ENCODE results near the gene SLC18B1.

The SLC18B1 gene

DNA sequence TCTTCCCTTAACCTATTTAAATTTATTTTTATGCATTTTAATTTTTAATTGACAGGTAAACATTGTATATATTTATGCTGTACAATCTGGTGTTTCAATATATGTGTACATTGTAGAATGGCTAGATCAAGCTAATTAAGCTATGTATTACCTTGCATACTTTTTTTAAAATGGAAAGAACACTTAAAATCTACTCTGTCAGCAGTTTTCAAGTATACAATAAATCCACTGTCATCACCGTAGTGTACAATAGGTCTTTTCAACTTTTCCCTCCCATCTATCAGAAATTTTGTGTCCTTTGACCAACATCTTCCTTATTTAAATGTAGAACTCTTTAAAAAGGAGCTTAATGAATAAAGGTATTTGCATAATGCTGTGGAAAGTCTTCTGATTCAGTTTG is 43.5 kb upstream of the SLC18B1 start:
- TF ChIP-seq RARB (CRISPR knock-in tag; IDR thresholded peaks at IDR 0.05): no peak
- TF ChIP-seq, protein P1, sequence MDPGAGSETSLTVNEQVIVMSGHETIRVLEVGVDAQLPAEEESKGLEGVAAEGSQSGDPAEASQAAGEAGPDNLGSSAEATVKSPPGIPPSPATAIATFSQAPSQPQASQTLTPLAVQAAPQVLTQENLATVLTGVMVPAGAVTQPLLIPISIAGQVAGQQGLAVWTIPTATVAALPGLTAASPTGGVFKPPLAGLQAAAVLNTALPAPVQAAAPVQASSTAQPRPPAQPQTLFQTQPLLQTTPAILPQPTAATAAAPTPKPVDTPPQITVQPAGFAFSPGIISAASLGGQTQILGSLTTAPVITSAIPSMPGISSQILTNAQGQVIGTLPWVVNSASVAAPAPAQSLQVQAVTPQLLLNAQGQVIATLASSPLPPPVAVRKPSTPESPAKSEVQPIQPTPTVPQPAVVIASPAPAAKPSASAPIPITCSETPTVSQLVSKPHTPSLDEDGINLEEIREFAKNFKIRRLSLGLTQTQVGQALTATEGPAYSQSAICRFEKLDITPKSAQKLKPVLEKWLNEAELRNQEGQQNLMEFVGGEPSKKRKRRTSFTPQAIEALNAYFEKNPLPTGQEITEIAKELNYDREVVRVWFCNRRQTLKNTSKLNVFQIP (CRISPR knock-in tag; IDR thresholded peaks at IDR 0.05; ENCODE audit: borderline replicate concordance, low read depth): no peak
- TF ChIP-seq OSR1 (CRISPR knock-in tag; IDR thresholded peaks at IDR 0.05): no peak
- no peak for TF ChIP-seq ZNF70 (CRISPR knock-in tag; IDR thresholded peaks at IDR 0.05)
- no peak for TF ChIP-seq BACH2 (CRISPR knock-in tag; IDR thresholded peaks at IDR 0.05; ENCODE audit: borderline replicate concordance)
- no peak for TF ChIP-seq ZC3H10 (CRISPR knock-in tag; IDR thresholded peaks at IDR 0.05)
- no peak for ATAC-seq

DNA sequence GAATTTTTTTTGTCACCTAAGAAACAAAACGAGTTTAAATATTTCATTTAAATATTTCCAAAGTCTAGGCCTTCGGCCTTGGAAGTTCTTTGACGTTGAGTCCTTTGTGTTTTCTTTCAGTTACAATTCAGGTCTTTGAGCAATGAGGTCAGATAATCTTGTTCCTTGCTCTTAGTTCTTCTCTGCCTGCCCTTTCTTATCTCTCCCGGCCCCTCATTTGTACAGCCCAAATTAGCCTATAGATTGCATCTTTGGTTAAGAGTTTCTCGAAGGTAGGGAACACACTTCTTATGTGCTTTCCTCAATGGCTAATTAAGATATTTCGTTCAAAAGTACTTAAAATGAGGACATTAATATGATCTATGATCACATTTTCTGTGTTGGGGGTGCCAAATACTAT is 34.5 kb upstream of the SLC18B1 start:
- ATAC-seq: no peak

DNA sequence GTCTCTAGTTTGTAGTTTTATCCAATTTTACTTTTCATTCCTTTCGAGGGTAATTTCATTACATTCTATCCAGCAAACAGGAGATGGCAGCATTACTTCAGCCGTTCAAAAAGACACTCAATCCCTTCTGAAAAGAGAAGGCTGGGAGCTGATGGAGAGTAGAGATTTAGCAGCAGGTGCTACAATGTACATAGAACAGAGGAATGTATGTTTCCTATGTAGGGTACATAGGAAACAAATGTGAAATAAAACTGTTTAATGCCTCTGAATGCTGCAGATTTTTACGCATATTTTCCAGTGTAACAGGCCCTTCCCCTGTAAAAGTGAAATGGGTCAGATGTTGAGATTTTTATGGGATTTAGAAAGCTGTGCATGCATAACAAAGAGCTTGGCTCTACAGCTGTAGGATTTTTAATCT is 31.9 kb upstream of the SLC18B1 start:
- TF ChIP-seq ISL1 (CRISPR knock-in tag; IDR thresholded peaks at IDR 0.05): no peak
- no peak for TF ChIP-seq OSR1 (CRISPR knock-in tag; IDR thresholded peaks at IDR 0.05)
- TF ChIP-seq ARNTL (CRISPR knock-in tag; IDR thresholded peaks at IDR 0.05; ENCODE audit: borderline replicate concordance, low read depth): no peak
- TF ChIP-seq ESRRG (CRISPR knock-in tag; IDR thresholded peaks at IDR 0.05): no peak
- TF ChIP-seq, protein P2, sequence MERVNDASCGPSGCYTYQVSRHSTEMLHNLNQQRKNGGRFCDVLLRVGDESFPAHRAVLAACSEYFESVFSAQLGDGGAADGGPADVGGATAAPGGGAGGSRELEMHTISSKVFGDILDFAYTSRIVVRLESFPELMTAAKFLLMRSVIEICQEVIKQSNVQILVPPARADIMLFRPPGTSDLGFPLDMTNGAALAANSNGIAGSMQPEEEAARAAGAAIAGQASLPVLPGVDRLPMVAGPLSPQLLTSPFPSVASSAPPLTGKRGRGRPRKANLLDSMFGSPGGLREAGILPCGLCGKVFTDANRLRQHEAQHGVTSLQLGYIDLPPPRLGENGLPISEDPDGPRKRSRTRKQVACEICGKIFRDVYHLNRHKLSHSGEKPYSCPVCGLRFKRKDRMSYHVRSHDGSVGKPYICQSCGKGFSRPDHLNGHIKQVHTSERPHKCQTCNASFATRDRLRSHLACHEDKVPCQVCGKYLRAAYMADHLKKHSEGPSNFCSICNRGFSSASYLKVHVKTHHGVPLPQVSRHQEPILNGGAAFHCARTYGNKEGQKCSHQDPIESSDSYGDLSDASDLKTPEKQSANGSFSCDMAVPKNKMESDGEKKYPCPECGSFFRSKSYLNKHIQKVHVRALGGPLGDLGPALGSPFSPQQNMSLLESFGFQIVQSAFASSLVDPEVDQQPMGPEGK (CRISPR knock-in tag; IDR thresholded peaks at IDR 0.05; ENCODE audit: borderline replicate concordance): no peak
- TF ChIP-seq PPARA (CRISPR knock-in tag; IDR thresholded peaks at IDR 0.05; ENCODE audit: borderline replicate concordance): no peak
- TF ChIP-seq, protein P3, sequence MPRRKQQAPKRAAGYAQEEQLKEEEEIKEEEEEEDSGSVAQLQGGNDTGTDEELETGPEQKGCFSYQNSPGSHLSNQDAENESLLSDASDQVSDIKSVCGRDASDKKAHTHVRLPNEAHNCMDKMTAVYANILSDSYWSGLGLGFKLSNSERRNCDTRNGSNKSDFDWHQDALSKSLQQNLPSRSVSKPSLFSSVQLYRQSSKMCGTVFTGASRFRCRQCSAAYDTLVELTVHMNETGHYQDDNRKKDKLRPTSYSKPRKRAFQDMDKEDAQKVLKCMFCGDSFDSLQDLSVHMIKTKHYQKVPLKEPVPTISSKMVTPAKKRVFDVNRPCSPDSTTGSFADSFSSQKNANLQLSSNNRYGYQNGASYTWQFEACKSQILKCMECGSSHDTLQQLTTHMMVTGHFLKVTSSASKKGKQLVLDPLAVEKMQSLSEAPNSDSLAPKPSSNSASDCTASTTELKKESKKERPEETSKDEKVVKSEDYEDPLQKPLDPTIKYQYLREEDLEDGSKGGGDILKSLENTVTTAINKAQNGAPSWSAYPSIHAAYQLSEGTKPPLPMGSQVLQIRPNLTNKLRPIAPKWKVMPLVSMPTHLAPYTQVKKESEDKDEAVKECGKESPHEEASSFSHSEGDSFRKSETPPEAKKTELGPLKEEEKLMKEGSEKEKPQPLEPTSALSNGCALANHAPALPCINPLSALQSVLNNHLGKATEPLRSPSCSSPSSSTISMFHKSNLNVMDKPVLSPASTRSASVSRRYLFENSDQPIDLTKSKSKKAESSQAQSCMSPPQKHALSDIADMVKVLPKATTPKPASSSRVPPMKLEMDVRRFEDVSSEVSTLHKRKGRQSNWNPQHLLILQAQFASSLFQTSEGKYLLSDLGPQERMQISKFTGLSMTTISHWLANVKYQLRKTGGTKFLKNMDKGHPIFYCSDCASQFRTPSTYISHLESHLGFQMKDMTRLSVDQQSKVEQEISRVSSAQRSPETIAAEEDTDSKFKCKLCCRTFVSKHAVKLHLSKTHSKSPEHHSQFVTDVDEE (CRISPR knock-in tag; IDR thresholded peaks at IDR 0.05): no peak
- no peak for TF ChIP-seq TOX (CRISPR knock-in tag; IDR thresholded peaks at IDR 0.05; ENCODE audit: borderline replicate concordance)
- no peak for TF ChIP-seq GLIS3 (CRISPR knock-in tag; IDR thresholded peaks at IDR 0.05)
- TF ChIP-seq, protein P4, sequence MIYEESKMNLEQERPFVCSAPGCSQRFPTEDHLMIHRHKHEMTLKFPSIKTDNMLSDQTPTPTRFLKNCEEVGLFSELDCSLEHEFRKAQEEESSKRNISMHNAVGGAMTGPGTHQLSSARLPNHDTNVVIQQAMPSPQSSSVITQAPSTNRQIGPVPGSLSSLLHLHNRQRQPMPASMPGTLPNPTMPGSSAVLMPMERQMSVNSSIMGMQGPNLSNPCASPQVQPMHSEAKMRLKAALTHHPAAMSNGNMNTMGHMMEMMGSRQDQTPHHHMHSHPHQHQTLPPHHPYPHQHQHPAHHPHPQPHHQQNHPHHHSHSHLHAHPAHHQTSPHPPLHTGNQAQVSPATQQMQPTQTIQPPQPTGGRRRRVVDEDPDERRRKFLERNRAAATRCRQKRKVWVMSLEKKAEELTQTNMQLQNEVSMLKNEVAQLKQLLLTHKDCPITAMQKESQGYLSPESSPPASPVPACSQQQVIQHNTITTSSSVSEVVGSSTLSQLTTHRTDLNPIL (CRISPR knock-in tag; IDR thresholded peaks at IDR 0.05; ENCODE audit: low read depth): no peak

More for the DNA sequence above, 34.5 kb upstream of the SLC18B1 start:
- TF ChIP-seq, protein P3 (CRISPR knock-in tag; IDR thresholded peaks at IDR 0.05): no peak
- TF ChIP-seq ZC3H10 (CRISPR knock-in tag; IDR thresholded peaks at IDR 0.05) (no peak), ESRRG (CRISPR knock-in tag; IDR thresholded peaks at IDR 0.05) (no peak), ARNTL (CRISPR knock-in tag; IDR thresholded peaks at IDR 0.05; ENCODE audit: borderline replicate concordance, low read depth) (no peak), SNAI2 (CRISPR knock-in tag; IDR thresholded peaks at IDR 0.05) (no peak), ZNF565 (CRISPR knock-in tag; conservative IDR thresholded peaks at IDR 0.05; ENCODE audit: low read depth) (no peak), ZNF8 (CRISPR knock-in tag; IDR thresholded peaks at IDR 0.05) (no peak), BACH2 (CRISPR knock-in tag; IDR thresholded peaks at IDR 0.05; ENCODE audit: borderline replicate concordance) (no peak), ISL1 (CRISPR knock-in tag; IDR thresholded peaks at IDR 0.05) (no peak), ZNF70 (CRISPR knock-in tag; IDR thresholded peaks at IDR 0.05) (no peak), GLIS3 (CRISPR knock-in tag; IDR thresholded peaks at IDR 0.05) (no peak)
- TF ChIP-seq, protein P1 (CRISPR knock-in tag; IDR thresholded peaks at IDR 0.05; ENCODE audit: borderline replicate concordance, low read depth): no peak
- TF ChIP-seq, protein P2 (CRISPR knock-in tag; IDR thresholded peaks at IDR 0.05; ENCODE audit: borderline replicate concordance): no peak

More for the DNA sequence above, 31.9 kb upstream of the SLC18B1 start:
- ATAC-seq: peak; percentile 77

All from SK-N-SH treated with all-trans-retinoic acid at 6 μM for 48 hours (cell line).